Erythroblast (primary cell): Measurements from ENCODE around the gene ENG.

Source experiments
- GATA1 ChIP-seq: IDR thresholded peaks from 2 replicates; pipeline ENCODE4 v1.6.1; 2011; ENCODE audit warnings: low read depth, mild to moderate bottlenecking, control low read depth, low read length, moderate library complexity
- POLR2A ChIP-seq: IDR thresholded peaks from 2 replicates; pipeline ENCODE4 v1.6.1; 2011; ENCODE audit warnings: mild to moderate bottlenecking, low read length

DNA sequence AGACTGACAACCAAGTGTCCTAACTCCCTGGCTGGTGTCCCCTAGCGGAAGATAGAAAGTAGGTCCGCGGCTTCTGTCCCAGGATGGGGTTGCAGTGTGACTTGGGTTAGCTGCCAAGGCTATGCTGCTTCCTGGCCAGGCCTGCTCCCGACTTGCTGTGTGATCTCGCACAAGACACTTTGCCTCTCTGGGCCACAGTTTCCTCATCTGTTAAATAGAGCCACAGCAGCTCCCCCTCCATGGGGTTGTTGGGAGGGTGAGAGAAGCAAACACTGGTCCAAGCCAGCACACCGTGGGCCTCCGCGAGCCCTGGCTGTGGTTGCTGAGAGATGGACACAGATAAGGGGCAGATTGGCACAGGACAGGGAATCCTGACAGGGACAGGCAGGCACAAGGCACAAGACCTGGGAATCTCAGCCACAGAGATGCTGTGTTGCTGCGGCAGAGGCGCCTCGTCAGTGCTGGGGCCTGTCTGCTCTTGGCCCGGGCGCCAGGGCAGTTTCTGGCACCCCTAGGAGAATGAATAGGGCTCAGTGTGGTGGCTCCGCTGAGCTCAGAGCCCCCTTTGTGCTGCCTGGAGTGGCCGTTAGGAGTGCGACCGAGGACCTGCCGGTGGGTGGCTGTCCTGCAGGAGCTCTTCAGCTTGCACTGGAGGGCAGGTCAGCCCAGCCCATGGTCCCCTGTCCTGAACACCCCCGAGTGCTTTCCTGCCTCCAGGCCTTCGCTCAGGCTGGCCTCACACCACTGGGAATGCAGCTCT, 74.2 kb downstream of the ENG start:
- TF ChIP-seq POLR2A = no peak
- TF ChIP-seq GATA1 = no peak
